Fibroblast of lung (primary cell): ENCODE results near the gene KIF21B.

Source experiments
- EZH2 ChIP-seq: IDR thresholded peaks from 2 replicates; pipeline ENCODE4 v1.5.1; 2012; ENCODE audit warnings: low read length, control low read depth, mild to moderate bottlenecking; ENCODE audit errors: missing control alignments
- TF ChIP-seq, protein P1 (sequence below), 2 donors: IDR thresholded peaks in 1 of 2; conservative IDR thresholded peaks in 1 of 2; 1 replicate in 1 of 2; 2 replicates in 1 of 2; pipeline ENCODE4 v1.5.1; 2011 to 2012; ENCODE audit warnings: low read length in 2 of 2, control low read depth in 1 of 2, inconsistent platforms in 1 of 2, low read depth in 1 of 2, mild to moderate bottlenecking in 1 of 2

GRCh38 chr1:201064806-201065205, 41.3 kb upstream of the KIF21B start:
- TF ChIP-seq, protein P1, sequence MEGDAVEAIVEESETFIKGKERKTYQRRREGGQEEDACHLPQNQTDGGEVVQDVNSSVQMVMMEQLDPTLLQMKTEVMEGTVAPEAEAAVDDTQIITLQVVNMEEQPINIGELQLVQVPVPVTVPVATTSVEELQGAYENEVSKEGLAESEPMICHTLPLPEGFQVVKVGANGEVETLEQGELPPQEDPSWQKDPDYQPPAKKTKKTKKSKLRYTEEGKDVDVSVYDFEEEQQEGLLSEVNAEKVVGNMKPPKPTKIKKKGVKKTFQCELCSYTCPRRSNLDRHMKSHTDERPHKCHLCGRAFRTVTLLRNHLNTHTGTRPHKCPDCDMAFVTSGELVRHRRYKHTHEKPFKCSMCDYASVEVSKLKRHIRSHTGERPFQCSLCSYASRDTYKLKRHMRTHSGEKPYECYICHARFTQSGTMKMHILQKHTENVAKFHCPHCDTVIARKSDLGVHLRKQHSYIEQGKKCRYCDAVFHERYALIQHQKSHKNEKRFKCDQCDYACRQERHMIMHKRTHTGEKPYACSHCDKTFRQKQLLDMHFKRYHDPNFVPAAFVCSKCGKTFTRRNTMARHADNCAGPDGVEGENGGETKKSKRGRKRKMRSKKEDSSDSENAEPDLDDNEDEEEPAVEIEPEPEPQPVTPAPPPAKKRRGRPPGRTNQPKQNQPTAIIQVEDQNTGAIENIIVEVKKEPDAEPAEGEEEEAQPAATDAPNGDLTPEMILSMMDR (conservative IDR thresholded peaks at IDR 0.05 in 1 of 2, IDR thresholded peaks at IDR 0.05 in 1 of 2; ENCODE audit: low read depth in 1 of 2, low read length in 2 of 2): no peak
- TF ChIP-seq EZH2: no peak
